Body of pancreas (tissue), 4 donors: ENCODE measurements around the gene SLC27A2.

Experiments
- POLR2A ChIP-seq, 3 donors: fragments of 450-650 bp; IDR thresholded peaks; one replicate each; pipeline ENCODE4 v1.6.1; 2016; ENCODE audit warnings: antibody characterized with exemption in 3 of 3, mild to moderate bottlenecking in 2 of 3
- TF ChIP-seq, protein P1 (sequence below), 7 experiments: fragments of 450-650 bp in 4 of 7; fragments of 200-600 bp in 3 of 7; sonication (generic) in 3 of 7; IDR thresholded peaks; one replicate each; pipeline ENCODE4 v1.5.1; 2016 to 2019; ENCODE audit warnings: antibody characterized with exemption in 7 of 7

- TF ChIP-seq, protein P1, sequence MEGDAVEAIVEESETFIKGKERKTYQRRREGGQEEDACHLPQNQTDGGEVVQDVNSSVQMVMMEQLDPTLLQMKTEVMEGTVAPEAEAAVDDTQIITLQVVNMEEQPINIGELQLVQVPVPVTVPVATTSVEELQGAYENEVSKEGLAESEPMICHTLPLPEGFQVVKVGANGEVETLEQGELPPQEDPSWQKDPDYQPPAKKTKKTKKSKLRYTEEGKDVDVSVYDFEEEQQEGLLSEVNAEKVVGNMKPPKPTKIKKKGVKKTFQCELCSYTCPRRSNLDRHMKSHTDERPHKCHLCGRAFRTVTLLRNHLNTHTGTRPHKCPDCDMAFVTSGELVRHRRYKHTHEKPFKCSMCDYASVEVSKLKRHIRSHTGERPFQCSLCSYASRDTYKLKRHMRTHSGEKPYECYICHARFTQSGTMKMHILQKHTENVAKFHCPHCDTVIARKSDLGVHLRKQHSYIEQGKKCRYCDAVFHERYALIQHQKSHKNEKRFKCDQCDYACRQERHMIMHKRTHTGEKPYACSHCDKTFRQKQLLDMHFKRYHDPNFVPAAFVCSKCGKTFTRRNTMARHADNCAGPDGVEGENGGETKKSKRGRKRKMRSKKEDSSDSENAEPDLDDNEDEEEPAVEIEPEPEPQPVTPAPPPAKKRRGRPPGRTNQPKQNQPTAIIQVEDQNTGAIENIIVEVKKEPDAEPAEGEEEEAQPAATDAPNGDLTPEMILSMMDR (IDR thresholded peaks at IDR 0.05): no peak
- no peak for TF ChIP-seq POLR2A (IDR thresholded peaks at IDR 0.05)
These were observed 13.1 kb upstream of the SLC27A2 start for GRCh38 chr15:50168783-50169411.
